Left lung (tissue), 10 donors: ENCODE results near the gene SESN1. TPM values are rescaled to one million over a fixed set of nuclear protein-coding genes. Genes with fewer than 3 reads are reported as not detected.
A peak's percentile ranks its signal among the peaks of the same experiment; 100 is the strongest.

Experiments
- ATAC-seq: fragments of 200-7000 bp; cut with Tn5 transposase; one replicate; pipeline ENCODE4 v1.9.1; 2020; ENCODE audit warnings: moderate library complexity
- DNase-seq, 4 donors: peaks; one replicate each; pipeline ENCODE4 v3.0.0-alpha.2; 2013 to 2020
- H3K27ac ChIP-seq, 2 donors: fragments of 200-600 bp; sonication (generic) in 1 of 2; one replicate each; pipeline versions ENCODE4 v1.5.0 to v1.8.0; 2020 to 2021
- H3K27me3 ChIP-seq, 2 donors: fragments of 200-600 bp; sonication (generic) in 1 of 2; one replicate each; pipeline versions ENCODE4 v1.5.0 to v1.8.0; 2020 to 2021
- H3K36me3 ChIP-seq, 2 donors: fragments of 200-600 bp; sonication (generic) in 1 of 2; one replicate each; pipeline versions ENCODE4 v1.5.0 to v1.8.0; 2020 to 2021
- H3K4me1 ChIP-seq, 2 donors: fragments of 200-600 bp; one replicate each; pipeline ENCODE4 v1.8.0; 2021
- H3K4me3 ChIP-seq, 2 donors: fragments of 200-600 bp; sonication (generic) in 1 of 2; one replicate each; pipeline versions ENCODE4 v1.5.0 to v1.8.0; 2020 to 2021; ENCODE audit warnings: mild to moderate bottlenecking in 1 of 2
- H3K9me3 ChIP-seq, 2 donors: fragments of 200-600 bp; sonication (generic) in 1 of 2; one replicate each; pipeline versions ENCODE4 v1.5.0 to v1.8.0; 2020 to 2021
- intact Hi-C, 2 donors: fragments of 100-400 bp; cut with DNase I; formaldehyde crosslinking; loops; one replicate each; pipeline versions ENCODE4 v1.11.2 to v1.14.2; 2022
- polyA plus RNA-seq, 6 donors: library from polyadenylated mRNA; unstranded; fragments of 120-200 nt; gene quantifications; one replicate each; pipeline ENCODE4 v1.2.1, GENCODE V29; 2013; ENCODE audit not compliant: insufficient read length in 6 of 6
- total RNA-seq, 2 donors: library from RNA; stranded (reverse); fragmentation: NEBNext Ultra II Directional; extraction: Animal tissue kit (Norgen Biotek cat#: 25700); gene quantifications; one replicate each; pipeline ENCODE4 v1.2.1, GENCODE V29; 2021
- TF ChIP-seq, protein P1 (sequence below), 2 donors: fragments of 200-600 bp; sonication (generic) in 1 of 2; IDR thresholded peaks; one replicate each; pipeline versions ENCODE4 v1.5.0 to v1.8.0; 2021; ENCODE audit warnings: antibody characterized with exemption in 2 of 2
- donor health status: DM: no; HTN: yes; CAD: no.
- donor health status: DM: no; HTN: no; CAD: no.

SESN1 gene
- total and polyA plus RNA-seq, 8 donors: 20.5 to 90.5 (median 65.7) TPM

DNA sequence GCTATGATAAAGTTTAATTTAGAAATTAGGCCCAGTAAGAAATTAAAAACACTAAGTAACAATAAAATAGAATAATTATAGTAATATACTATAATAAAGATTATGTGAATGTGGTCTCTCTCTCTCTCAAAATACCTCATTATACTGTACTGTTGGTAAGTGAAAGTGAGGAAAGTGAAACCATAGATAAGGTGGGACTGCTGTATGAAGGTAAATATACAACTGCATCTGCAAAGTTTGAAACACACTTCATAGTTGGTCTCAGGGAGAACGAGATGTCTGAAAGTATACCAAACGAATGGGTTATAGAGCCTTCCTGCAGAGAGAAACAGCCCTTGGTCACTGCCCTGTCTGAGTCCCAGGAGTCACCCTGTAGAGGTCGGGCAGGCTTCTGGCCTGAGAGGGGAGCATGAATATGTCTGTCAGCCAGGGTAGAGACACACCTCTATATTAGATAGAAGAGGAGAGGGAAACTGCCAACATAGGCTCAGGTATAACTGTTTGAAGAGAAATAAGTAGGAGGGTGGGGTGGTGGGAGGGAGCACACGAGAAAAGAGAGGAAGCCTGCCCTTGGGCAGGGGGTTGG, 31.8 kb downstream of the SESN1 start:
- ATAC-seq: no peak

DNA sequence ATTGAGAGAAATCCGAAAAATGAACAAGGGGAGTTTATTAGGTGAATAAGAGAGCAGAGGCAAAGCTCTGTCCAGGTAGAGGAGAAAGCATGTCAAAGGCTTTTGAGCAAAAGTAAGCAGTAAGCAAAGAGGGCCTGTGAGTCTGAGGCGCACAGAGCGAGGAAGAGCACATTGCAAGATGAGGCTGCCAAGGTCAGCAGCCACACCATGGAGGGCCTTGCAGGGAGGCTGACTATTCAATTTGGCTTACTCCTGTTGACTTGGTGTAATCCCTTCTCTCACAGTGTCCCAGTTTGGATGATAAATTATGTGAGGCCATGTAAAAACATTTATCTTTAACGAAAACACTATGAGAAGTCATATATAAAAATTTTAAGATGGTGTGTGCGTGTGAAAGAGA, 32.4 kb downstream of the SESN1 start:
- Histone ChIP-seq H3K4me1 (peaks cover 21 to 27% of the 10 kb centered on the region in 2 donors), H3K4me3 (no peak overlapping the region), H3K27ac (no peak overlapping the region), H3K27me3 (no peaks in the 10 kb centered on the region), H3K9me3 (no peaks in the 10 kb centered on the region), H3K36me3 (no peaks in the 10 kb centered on the region)
- intact Hi-C loops: loop anchor here in 1 of 2 donors (10.0 kb wide), 1 partner anchor 167 kb away; no protein-coding TSS in a partner anchor
- TF ChIP-seq, protein P1, sequence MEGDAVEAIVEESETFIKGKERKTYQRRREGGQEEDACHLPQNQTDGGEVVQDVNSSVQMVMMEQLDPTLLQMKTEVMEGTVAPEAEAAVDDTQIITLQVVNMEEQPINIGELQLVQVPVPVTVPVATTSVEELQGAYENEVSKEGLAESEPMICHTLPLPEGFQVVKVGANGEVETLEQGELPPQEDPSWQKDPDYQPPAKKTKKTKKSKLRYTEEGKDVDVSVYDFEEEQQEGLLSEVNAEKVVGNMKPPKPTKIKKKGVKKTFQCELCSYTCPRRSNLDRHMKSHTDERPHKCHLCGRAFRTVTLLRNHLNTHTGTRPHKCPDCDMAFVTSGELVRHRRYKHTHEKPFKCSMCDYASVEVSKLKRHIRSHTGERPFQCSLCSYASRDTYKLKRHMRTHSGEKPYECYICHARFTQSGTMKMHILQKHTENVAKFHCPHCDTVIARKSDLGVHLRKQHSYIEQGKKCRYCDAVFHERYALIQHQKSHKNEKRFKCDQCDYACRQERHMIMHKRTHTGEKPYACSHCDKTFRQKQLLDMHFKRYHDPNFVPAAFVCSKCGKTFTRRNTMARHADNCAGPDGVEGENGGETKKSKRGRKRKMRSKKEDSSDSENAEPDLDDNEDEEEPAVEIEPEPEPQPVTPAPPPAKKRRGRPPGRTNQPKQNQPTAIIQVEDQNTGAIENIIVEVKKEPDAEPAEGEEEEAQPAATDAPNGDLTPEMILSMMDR (IDR thresholded peaks at IDR 0.05): no peak
- ATAC-seq: no peak
- DNase-seq: no peak

More for the DNA sequence above, 31.8 kb downstream of the SESN1 start:
- TF ChIP-seq, protein P1 (IDR thresholded peaks at IDR 0.05): no peak
- Histone ChIP-seq H3K4me1 (peaks cover 21 to 27% of the 10 kb centered on the region in 2 donors), H3K4me3 (no peak overlapping the region), H3K27ac (no peak overlapping the region), H3K27me3 (no peaks in the 10 kb centered on the region), H3K36me3 (no peaks in the 10 kb centered on the region), H3K9me3 (no peaks in the 10 kb centered on the region)
- intact Hi-C loops: loop anchor here in 1 of 2 donors (10.0 kb wide), 1 partner anchor 168 kb away; no protein-coding TSS in a partner anchor
- DNase-seq: no peak

DNA sequence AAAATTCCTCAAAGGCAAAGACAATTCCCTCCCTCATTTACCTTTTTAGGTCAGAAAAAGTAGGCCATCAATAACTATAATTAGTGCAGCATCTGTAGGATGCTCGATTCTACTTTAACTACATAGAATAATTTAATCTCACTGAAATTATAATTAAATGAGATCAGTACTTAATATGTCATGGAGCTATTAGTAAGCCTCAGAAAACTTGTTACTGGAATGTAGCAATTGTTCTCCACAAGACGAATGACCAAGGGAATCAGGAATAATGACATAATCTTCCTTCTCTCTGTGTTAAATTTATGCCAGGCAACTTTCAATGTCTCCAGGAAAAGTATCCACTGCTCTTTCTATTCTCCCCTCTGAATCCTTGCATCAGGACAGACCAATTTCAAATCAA, 34.1 kb downstream of the SESN1 start:
- Histone ChIP-seq H3K4me3 (no peak overlapping the region), H3K27ac (no peak overlapping the region), H3K27me3 (no peaks in the 10 kb centered on the region), H3K4me1 (peaks cover 21 to 37% of the 10 kb centered on the region in 2 donors), H3K9me3 (no peaks in the 10 kb centered on the region), H3K36me3 (no peaks in the 10 kb centered on the region)
- no peak for ATAC-seq
- DNase-seq: no peak
- intact Hi-C loops: loop anchor here in 1 of 2 donors (10.0 kb wide), 1 partner anchor 166 kb away; no protein-coding TSS in a partner anchor
- TF ChIP-seq, protein P1 (IDR thresholded peaks at IDR 0.05): no peak

DNA sequence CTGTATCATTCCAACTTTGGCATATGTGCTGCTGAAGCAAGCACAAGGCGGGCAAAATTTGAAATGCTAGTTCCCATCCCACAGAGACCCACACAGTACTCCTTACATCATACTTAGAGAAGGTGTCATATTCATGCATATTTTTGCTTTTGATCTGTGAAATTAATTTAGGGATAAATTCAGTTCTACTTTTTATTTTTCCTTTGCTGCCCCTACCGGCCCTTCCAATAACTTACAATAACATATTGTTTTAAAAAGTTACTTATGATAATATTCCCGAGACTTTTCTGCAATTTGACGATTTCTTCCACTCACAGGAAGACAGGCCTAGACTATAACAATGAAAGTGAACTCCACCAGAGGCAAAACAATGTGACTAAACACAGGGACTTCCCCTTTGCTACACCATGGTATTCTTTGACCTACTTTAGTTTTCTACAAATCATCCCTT, 35.0 kb downstream of the SESN1 start:
- intact Hi-C loops: loop anchor here in 1 of 2 donors (10.0 kb wide), 1 partner anchor 165 kb away; no protein-coding TSS in a partner anchor
- Histone ChIP-seq H3K9me3 (no peaks in the 10 kb centered on the region), H3K27ac (peak overlapping the region; percentile 50 to 64), H3K4me3 (no peak overlapping the region), H3K36me3 (no peaks in the 10 kb centered on the region), H3K4me1 (peaks cover 21 to 37% of the 10 kb centered on the region in 2 donors), H3K27me3 (no peaks in the 10 kb centered on the region)
- ATAC-seq (peak; percentile 84), DNase-seq (no peak)
- TF ChIP-seq, protein P1 (IDR thresholded peaks at IDR 0.05): no peak

DNA sequence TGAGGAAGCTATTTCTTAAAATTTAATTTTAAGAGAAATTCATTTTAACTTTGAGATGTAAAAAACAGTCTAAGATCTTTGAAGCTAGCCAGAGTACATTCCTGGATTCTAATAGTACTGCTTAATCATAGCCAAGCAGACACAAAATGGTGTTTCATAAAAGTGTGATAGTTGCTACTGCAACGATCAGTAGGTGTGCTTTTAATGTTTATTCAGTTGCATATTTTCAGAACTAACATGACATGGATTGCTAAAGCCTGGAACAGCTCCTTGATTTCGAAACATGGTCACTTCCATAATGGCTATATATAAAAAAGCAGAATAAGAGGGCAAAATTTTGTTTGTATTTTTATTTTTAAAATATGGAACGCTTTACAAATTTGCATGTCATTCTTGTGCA, 35.5 kb downstream of the SESN1 start:
- Histone ChIP-seq H3K27ac (peak overlapping the region; percentile 50 to 64), H3K9me3 (no peaks in the 10 kb centered on the region), H3K36me3 (no peaks in the 10 kb centered on the region), H3K27me3 (no peaks in the 10 kb centered on the region), H3K4me3 (no peak overlapping the region), H3K4me1 (peaks cover 21 to 37% of the 10 kb centered on the region in 2 donors)
- TF ChIP-seq, protein P1 (IDR thresholded peaks at IDR 0.05): no peak
- intact Hi-C loops: no loop called here
- ATAC-seq: peak; percentile 84
- DNase-seq: peak in 1 of 4 donors; percentile 36
